Adrenal gland (tissue), 5 donors: ENCODE measurements around the gene GNAT1.

Experiments
- CTCF ChIP-seq, 6 experiments: fragments of 450-650 bp in 4 of 6; fragments of 200-600 bp in 2 of 6; sonication (generic) in 1 of 6; IDR thresholded peaks; 1 replicate in 5 of 6; 2 replicates in 1 of 6; pipeline versions ENCODE4 v1.5.1 to v1.8.0; 2016 to 2021; ENCODE audit warnings: antibody characterized with exemption in 6 of 6, mild to moderate bottlenecking in 2 of 6, moderate library complexity in 1 of 6
- POLR2A ChIP-seq, 2 donors: fragments of 450-650 bp; IDR thresholded peaks; one replicate each; pipeline ENCODE4 v1.6.1; 2017; ENCODE audit warnings: antibody characterized with exemption in 2 of 2, mild to moderate bottlenecking in 2 of 2, moderate library complexity in 1 of 2
- donor health status: DM: no; HTN: no; CAD: no.

GRCh38 chr3:50189274-50189673, 2.1 kb upstream of the GNAT1 start:
- peak; percentile 47 to 86 (median 76) for TF ChIP-seq CTCF (IDR thresholded peaks at IDR 0.05)
- no peak for TF ChIP-seq POLR2A (IDR thresholded peaks at IDR 0.05)
